Fibroblast of pulmonary artery (primary cell): ENCODE data around the gene GNB1L.

ENCODE experiments used
- DNase-seq: peaks from one replicate; pipeline ENCODE4 v3.0.0-alpha.2; 2010; ENCODE audit warnings: low read depth
- H3K4me3 ChIP-seq: replicated peaks from 2 replicates; pipeline ENCODE4 v1.5.1; 2011; ENCODE audit warnings: low read depth, mild to moderate bottlenecking, control low read depth, low read length, moderate library complexity
- TF ChIP-seq, protein P1 (sequence below): IDR thresholded peaks from 2 replicates; pipeline ENCODE4 v1.5.1; 2011; ENCODE audit warnings: mild to moderate bottlenecking, control low read depth, low read length, inconsistent platforms; ENCODE audit errors: missing control alignments

The GNB1L gene

DNA sequence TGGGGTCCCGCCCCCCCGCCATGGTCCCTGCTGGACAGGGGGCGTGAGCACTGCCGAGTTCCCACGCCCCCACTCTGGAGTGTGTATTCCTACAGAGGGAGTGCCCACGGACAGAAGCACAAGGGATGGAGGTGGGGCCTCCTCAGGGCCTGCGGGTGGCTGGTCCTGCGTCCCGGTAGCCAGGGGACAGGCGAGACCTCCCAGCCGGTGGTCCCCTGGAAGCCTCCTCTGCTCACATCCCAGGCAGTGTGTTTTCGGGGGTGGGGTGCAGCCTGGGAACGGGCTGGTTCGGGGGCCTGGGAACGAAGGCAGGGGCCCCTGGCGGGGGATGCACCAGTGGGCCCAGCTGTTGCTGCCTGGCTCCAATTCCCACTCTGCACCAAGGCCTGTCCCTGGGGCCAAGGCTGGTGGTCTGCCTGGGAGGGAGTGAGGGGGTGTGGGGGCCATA is 115.2 kb downstream of the GNB1L start:
- no peak overlapping the region for H3K4me3 ChIP-seq
- no peak for DNase-seq
- TF ChIP-seq, protein P1, sequence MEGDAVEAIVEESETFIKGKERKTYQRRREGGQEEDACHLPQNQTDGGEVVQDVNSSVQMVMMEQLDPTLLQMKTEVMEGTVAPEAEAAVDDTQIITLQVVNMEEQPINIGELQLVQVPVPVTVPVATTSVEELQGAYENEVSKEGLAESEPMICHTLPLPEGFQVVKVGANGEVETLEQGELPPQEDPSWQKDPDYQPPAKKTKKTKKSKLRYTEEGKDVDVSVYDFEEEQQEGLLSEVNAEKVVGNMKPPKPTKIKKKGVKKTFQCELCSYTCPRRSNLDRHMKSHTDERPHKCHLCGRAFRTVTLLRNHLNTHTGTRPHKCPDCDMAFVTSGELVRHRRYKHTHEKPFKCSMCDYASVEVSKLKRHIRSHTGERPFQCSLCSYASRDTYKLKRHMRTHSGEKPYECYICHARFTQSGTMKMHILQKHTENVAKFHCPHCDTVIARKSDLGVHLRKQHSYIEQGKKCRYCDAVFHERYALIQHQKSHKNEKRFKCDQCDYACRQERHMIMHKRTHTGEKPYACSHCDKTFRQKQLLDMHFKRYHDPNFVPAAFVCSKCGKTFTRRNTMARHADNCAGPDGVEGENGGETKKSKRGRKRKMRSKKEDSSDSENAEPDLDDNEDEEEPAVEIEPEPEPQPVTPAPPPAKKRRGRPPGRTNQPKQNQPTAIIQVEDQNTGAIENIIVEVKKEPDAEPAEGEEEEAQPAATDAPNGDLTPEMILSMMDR: no peak

DNA sequence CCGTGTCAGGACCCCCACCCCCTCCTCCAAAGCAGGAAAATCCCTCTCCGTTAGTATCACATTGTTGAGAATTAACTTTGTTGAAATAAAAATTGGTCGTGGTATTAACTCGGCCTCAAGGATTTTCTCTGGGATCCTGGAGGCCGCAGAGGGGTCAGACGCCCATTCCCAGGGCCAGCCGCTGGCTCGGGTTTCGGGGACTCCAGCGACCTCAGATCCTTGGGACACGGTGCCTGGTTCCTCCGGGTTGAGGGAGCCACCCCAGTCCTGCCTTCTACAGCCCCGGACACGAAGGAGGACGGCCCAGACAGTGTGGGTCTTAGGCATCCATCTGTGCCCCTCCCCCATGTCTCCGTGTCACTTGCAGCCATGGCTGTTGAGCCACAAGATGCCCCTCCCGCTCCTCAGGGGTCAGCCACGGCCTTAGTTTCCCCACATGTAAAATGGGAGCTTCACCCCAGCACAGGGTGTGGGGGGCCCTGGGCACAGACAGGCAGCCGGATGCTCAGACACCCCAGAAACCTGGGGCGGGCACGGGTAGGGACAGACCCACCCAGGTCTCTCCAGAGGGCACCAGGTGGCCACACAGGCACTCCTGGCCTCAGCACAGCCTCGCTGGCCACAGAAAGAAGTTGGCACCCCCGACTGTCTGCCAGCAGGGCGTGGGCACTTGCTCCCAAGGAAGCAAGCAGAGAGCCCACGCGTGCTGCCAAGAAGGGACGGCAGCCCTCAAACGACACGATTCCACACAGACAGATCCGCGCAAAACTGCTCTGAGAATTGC is 115.8 kb downstream of the GNB1L start:
- DNase-seq: no peak

DNA sequence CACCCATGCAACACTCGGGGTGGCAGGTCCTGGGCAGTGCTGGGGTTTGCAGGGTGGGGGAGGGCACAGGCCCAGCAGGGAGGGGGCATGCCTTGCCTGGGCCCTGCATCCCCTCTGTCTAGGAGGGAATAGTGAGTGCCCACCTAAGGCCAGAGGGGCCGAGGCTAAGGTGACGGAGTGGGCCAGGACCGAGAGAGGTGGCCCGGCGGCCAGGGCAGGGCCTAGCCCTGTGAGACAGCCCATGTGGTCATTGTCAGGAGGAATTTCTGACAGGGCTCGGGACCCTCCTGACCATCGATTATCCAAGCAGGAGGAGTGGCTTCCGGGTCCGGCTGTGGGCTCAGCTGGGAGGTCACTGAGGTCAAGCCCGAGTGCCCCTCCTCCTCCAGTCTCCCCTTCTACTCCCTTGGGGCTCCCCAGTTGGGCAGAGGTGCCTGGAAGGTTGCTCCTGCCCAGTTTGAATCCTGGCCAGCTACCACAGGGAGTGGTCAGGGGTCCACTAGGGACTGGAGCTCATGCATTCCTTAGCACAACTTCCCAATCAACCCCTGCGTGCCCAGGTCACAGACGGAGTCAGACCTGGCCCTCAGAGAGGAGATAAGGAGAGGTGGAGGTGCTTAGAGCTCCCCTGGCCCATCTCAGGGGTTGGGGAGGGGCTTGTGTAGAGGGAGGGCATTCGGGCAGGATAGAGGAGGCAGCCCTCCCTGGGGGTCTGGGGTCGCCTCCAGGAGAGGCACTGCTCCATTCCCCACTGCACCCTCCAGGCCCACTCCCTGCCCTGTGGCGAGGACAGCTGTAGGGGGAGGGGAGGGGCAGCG is 116.6 kb downstream of the GNB1L start:
- DNase-seq: no peak
- TF ChIP-seq, protein P1: no peak
- no peak overlapping the region for H3K4me3 ChIP-seq

More for the DNA sequence above, 115.8 kb downstream of the GNB1L start:
- TF ChIP-seq, protein P1: no peak
- no peak overlapping the region for H3K4me3 ChIP-seq

DNA sequence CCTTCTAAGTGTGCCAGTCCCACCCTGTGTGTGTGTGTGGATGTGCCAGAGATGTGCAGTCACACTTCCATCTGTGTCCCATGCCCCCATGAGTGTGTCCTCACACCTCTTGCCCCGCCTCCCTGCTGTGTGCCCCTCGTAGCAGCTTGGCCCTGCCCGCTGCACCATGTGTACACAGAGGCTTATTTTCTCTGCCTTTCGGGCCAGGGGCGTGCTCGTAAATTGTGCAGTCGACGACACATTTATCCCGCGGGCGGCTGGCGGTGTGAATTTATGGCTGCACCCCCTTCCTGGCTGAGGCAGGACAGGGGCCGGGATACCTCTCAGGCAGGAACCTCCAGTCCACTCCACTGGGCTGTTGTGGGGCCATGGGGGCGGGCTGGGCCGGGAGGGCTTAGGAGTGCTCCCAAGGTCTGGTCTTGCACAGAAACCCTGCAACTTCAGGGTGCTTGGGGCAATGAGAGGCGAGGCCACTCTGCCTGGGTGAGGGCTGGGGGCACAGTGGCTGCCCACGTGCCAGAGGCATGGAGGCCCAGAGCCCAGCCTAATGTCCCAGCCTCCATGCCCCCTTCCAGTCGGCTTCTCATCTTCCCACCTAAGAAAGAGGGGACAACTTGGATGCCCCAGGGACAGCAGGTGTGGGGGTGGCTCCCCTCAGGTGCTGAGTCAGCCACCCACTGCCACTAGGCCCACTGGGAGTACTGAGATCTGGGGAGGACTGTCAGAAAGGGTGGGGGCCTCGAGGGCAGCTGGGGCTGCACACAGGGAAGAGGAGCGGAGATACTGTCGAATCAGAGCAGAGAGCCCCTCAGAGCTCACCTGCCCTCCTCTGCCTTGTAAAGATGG is 118.8 kb downstream of the GNB1L start:
- no peak for DNase-seq

DNA sequence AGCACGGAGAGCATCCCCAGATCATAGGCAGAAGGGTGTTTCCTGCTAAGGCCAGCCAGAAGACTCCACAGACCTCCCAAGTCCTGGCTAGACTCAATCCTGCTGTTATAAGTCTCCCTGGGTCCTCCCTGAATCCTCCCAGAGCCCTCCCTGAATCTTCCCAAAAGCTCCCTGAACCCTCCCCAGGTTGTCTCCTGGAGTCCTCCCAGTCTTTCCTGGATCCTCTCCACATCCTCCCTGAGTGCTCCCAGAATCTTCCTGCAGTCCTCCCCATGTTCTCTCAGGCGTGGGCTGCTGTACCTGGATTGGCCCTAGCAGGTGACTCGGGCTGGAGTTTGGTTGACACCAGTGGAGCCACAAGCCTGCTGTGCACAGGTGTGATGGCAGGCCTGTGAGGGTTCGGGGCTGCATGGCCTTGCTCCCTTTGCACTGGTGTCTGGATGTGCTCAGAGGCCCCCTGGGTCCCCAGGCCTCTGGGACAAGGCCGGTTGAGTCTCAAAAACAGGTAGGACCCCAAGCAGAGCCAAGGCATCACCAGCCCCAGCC is 119.8 kb downstream of the GNB1L start:
- no peak overlapping the region for H3K4me3 ChIP-seq
- TF ChIP-seq, protein P1: no peak
- no peak for DNase-seq

More for the DNA sequence above, 118.8 kb downstream of the GNB1L start:
- H3K4me3 ChIP-seq: no peak overlapping the region
- TF ChIP-seq, protein P1: no peak

DNA sequence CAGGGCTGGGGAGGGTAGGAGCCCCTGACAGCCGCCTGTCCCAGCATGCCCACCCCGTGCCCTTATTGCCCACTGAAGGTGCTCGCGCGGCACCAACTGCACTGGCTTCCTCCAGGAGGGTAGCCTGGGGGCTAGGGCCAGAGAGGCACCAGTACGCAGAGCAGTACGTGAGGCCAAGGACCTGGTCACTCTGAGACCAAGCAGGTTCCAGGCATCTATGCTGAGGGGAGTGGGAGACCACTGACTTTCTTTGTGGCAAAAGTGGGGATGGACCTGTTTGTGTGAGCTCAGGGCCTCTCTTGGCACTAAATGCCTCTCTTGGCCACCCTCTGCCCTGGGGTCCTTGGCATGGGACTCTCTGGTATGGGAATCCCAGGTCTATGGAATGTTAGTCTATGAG is 120.5 kb downstream of the GNB1L start:
- DNase-seq: no peak
- TF ChIP-seq, protein P1: no peak

More for the DNA sequence above, 120.5 kb downstream of the GNB1L start:
- no peak overlapping the region for H3K4me3 ChIP-seq
